ENCODE measurements around the gene MLLT3. TPM values are rescaled to one million over a fixed set of nuclear protein-coding genes. Genes with fewer than 3 reads are reported as not detected.

Gene MLLT3
- total RNA-seq, 2 experiments from 2014 or later, result 59.1 to 60.8 TPM

- ChIA-PET POLR2A (interaction anchor here (0.8 kb wide), 1 partner anchor 31 kb away, joined by 3 read pairs; no protein-coding TSS in a partner anchor), CTCF (interaction anchor here (3.8 kb wide), 1 partner anchor 589 kb away, joined by 16 read pairs; no protein-coding TSS in a partner anchor)
- TF ChIP-seq, protein P1, sequence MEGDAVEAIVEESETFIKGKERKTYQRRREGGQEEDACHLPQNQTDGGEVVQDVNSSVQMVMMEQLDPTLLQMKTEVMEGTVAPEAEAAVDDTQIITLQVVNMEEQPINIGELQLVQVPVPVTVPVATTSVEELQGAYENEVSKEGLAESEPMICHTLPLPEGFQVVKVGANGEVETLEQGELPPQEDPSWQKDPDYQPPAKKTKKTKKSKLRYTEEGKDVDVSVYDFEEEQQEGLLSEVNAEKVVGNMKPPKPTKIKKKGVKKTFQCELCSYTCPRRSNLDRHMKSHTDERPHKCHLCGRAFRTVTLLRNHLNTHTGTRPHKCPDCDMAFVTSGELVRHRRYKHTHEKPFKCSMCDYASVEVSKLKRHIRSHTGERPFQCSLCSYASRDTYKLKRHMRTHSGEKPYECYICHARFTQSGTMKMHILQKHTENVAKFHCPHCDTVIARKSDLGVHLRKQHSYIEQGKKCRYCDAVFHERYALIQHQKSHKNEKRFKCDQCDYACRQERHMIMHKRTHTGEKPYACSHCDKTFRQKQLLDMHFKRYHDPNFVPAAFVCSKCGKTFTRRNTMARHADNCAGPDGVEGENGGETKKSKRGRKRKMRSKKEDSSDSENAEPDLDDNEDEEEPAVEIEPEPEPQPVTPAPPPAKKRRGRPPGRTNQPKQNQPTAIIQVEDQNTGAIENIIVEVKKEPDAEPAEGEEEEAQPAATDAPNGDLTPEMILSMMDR (IDR thresholded peaks at IDR 0.05), result no peak
- Mint-ChIP-seq H3K27me3 (no peaks in the 10 kb centered on the region), H3K4me3 (no peak overlapping the region), H3K9me3 (no peaks in the 10 kb centered on the region), H3K4me1 (ENCODE audit: low read depth) (peaks cover 39% of the 10 kb centered on the region), H3K36me3 (ENCODE audit: low read depth) (peaks cover 33% of the 10 kb centered on the region), H3K27ac (no peak overlapping the region)
- intact Hi-C loops (cut with micrococcal nuclease), result loop anchor here (10.0 kb wide), 1 partner anchor 762 kb away; no protein-coding TSS in a partner anchor
- DNase-seq, result no peak
- no peak for ATAC-seq
These were observed 269.7 kb downstream of the MLLT3 start for GRCh38 chr9:20352591-20352990.

DNA sequence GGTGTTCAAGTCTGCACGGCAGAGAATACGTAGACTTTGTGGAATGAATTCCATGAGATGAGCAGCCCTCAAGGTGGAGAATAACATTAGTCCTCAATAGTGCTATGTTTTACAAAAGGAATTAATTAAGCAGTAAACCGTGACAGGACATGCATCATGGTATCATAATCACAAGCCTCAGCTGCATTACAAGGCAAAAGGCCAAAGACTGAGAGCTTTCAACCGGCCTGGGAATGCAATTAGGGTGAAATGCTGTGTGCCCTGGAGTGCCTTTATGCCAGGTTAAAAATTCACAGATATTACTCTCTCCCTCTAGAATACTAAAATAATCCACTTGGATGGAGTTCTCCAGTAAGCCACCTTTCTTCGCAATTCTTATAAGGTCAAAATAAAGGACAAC lies 270.6 kb downstream of the MLLT3 start:
- POLR2A ChIA-PET, result interaction anchor here (0.8 kb wide), 1 partner anchor 30 kb away, joined by 3 read pairs; no protein-coding TSS in a partner anchor
- peaks cover 32% of the 10 kb centered on the region for H3K36me3 Mint-ChIP-seq (ENCODE audit: low read depth)

GRCh38 chr9:20349568-20349967 lies 272.7 kb downstream of the MLLT3 start:
- ChIA-PET POLR2A (no interaction called here), CTCF (no interaction called here)
- no peak overlapping the region for H3K4me3 Mint-ChIP-seq
- no peaks in the 10 kb centered on the region for H3K27me3 Mint-ChIP-seq
- no peak for ATAC-seq
- DNase-seq, result no peak
- peaks cover 45% of the 10 kb centered on the region for H3K36me3 Mint-ChIP-seq (ENCODE audit: low read depth)
- no peak overlapping the region for H3K27ac Mint-ChIP-seq
- intact Hi-C loops (cut with micrococcal nuclease), result no loop called here
- TF ChIP-seq, protein P1 (IDR thresholded peaks at IDR 0.05), result no peak
- H3K9me3 Mint-ChIP-seq, result no peaks in the 10 kb centered on the region
- peaks cover 15% of the 10 kb centered on the region for H3K4me1 Mint-ChIP-seq (ENCODE audit: low read depth)

More for the DNA sequence above, 270.6 kb downstream of the MLLT3 start:
- Mint-ChIP-seq H3K27ac (no peak overlapping the region), H3K4me1 (ENCODE audit: low read depth) (peaks cover 30% of the 10 kb centered on the region), H3K9me3 (no peaks in the 10 kb centered on the region), H3K4me3 (no peak overlapping the region), H3K27me3 (no peaks in the 10 kb centered on the region)
- intact Hi-C loops (cut with micrococcal nuclease), result loop anchor here (10.0 kb wide), 1 partner anchor 763 kb away; no protein-coding TSS in a partner anchor
- CTCF ChIA-PET, result no interaction called here
- TF ChIP-seq, protein P1 (IDR thresholded peaks at IDR 0.05), result no peak
- no peak for DNase-seq
- ATAC-seq, result no peak

GRCh38 chr9:20343325-20343724 lies 279.0 kb downstream of the MLLT3 start:
- POLR2A ChIA-PET, result no interaction called here
- TF ChIP-seq, protein P1 (IDR thresholded peaks at IDR 0.05), result no peak
- CTCF ChIA-PET, result interaction anchor here (0.7 to 1.5 kb wide), 3 partner anchors 10 to 37 kb away, joined by 3 to 4 read pairs (median 4); no protein-coding TSS in a partner anchor
- Mint-ChIP-seq H3K27me3 (no peaks in the 10 kb centered on the region), H3K9me3 (peaks cover under 1% of the 10 kb centered on the region), H3K36me3 (ENCODE audit: low read depth) (peaks cover 18% of the 10 kb centered on the region), H3K4me3 (no peak overlapping the region), H3K4me1 (ENCODE audit: low read depth) (peaks cover 15% of the 10 kb centered on the region), H3K27ac (peak overlapping the region; percentile 3)
- intact Hi-C loops (cut with micrococcal nuclease), result no loop called here
- no peak for ATAC-seq
- DNase-seq, result no peak

GRCh38 chr9:20340511-20340861 lies 281.8 kb downstream of the MLLT3 start:
- no peak overlapping the region for H3K27ac Mint-ChIP-seq
- peaks cover 6% of the 10 kb centered on the region for H3K36me3 Mint-ChIP-seq (ENCODE audit: low read depth)
- CTCF ChIA-PET, result interaction anchor here (0.7 kb wide), 1 partner anchor 101 kb away, joined by 3 read pairs; no protein-coding TSS in a partner anchor
- DNase-seq (no peak), ATAC-seq (no peak)
- H3K9me3 Mint-ChIP-seq, result peaks cover 3% of the 10 kb centered on the region
- TF ChIP-seq, protein P1 (IDR thresholded peaks at IDR 0.05), result no peak
- POLR2A ChIA-PET, result no interaction called here
- no peak overlapping the region for H3K4me3 Mint-ChIP-seq
- intact Hi-C loops (cut with micrococcal nuclease), result no loop called here
- H3K4me1 Mint-ChIP-seq (ENCODE audit: low read depth), result peaks cover 24% of the 10 kb centered on the region
- H3K27me3 Mint-ChIP-seq, result no peaks in the 10 kb centered on the region

Measured in activated CD8-positive, alpha-beta T cell treated with anti-CD3 and anti-CD28 coated beads for 36 hours (primary cell).